ENCODE results near the gene WHRN. TPM values are rescaled to one million over a fixed set of nuclear protein-coding genes. Genes with fewer than 3 reads are reported as not detected.

Gene WHRN
- total and polyA plus RNA-seq, 2 of the 13 experiments (the other 11 are each of a cell fraction or from before 2014, with no cell fraction given), result 2.3 to 5.3 TPM

GRCh38 chr9:114505187-114506081 is at the start of gene WHRN (continued):
- TF ChIP-seq ZNF276 (CRISPR knock-in tag; IDR thresholded peaks at IDR 0.05; ENCODE audit: low read depth), result no peak
- no peak for TF ChIP-seq ZNF441 (CRISPR knock-in tag; IDR thresholded peaks at IDR 0.05; ENCODE audit: borderline replicate concordance)
- no peak for TF ChIP-seq ZEB1 (IDR thresholded peaks at IDR 0.05; ENCODE audit: insufficient replicate concordance, low read depth)
- TF ChIP-seq ZFY (CRISPR knock-in tag; IDR thresholded peaks at IDR 0.05), result peak; percentile 60
- TF ChIP-seq ZNF670 (CRISPR knock-in tag; IDR thresholded peaks at IDR 0.05; ENCODE audit: borderline replicate concordance), result no peak
- 0 out of 2 replicates have a peak, but pooled peaks have one; percentile 37 for TF ChIP-seq ATF2 (CRISPR knock-in tag; IDR thresholded peaks at IDR 0.05)
- no peak for TF ChIP-seq NCOA5 (CRISPR knock-in tag; IDR thresholded peaks at IDR 0.05)
- no peak for TF ChIP-seq ZNF30 (CRISPR knock-in tag; IDR thresholded peaks at IDR 0.05)
- no peak for TF ChIP-seq RORA (CRISPR knock-in tag; IDR thresholded peaks at IDR 0.05)
- no peak; the same call in 1 of the 2 replicates for TF ChIP-seq DZIP1 (CRISPR knock-in tag; IDR thresholded peaks at IDR 0.05)
- TF ChIP-seq HCFC1 (IDR thresholded peaks at IDR 0.05; ENCODE audit: low read depth, low read length), result no peak
- no peak for TF ChIP-seq SP4 (CRISPR knock-in tag; IDR thresholded peaks at IDR 0.05)
- no peak for TF ChIP-seq SP5 (CRISPR knock-in tag; IDR thresholded peaks at IDR 0.05; ENCODE audit: borderline replicate concordance, low read depth)
- TF ChIP-seq ZZZ3 (CRISPR knock-in tag; IDR thresholded peaks at IDR 0.05; ENCODE audit: borderline replicate concordance), result no peak
- no peak for TF ChIP-seq EP300 (IDR thresholded peaks at IDR 0.05; ENCODE audit: low read depth in 2 of 2, low read length in 2 of 2)
- no peak for TF ChIP-seq EP300 (CRISPR knock-in tag; IDR thresholded peaks at IDR 0.05; ENCODE audit: borderline replicate concordance)
- TF ChIP-seq ZIK1 (CRISPR knock-in tag; IDR thresholded peaks at IDR 0.05; ENCODE audit: borderline replicate concordance, low read depth), result no peak
- TF ChIP-seq ZXDC (CRISPR knock-in tag; IDR thresholded peaks at IDR 0.05), result no peak
- TF ChIP-seq ZNF607 (CRISPR knock-in tag; IDR thresholded peaks at IDR 0.05; ENCODE audit: borderline replicate concordance), result no peak
- no peak for TF ChIP-seq ZNF530 (CRISPR knock-in tag; IDR thresholded peaks at IDR 0.05; ENCODE audit: low read depth)
- no peak for TF ChIP-seq NCOA2 (CRISPR knock-in tag; IDR thresholded peaks at IDR 0.05)

All from HepG2 (cell line).